ENCODE measurements around the gene DCC.

DNA sequence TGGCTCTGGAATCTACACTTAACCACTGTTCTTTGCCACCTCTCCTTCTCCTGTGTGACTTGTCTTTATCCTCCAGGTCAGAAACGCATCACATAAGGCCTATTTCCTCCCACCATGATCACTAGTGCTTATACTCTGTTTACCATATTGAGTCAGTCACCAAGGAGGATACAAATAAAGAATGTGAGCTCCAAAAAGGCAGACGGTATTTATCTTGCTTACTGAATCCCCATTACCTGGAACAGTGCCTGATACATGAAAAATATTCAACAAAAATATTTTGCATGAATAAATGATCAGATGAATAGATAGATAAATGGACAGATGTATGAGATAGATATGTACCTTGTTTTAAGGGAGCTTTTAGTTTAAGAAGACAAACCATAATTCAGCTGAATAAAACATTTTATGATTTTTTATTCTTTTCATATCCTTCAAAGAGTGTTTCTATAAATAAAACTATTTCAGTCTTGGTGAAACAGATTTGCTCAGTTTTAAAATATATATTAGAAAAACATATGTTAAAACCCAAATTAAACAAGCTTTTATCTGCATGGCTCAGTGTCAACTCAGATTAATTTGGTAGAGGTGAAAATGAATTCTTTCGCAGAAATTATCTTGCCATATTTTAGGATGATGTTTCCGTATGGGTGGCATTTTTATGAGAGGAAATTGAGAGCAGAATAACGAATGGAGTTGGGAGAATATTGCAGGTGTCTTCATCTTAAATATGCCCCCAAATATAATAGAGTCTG is 799.9 kb downstream of the DCC start:
- TF ChIP-seq, protein P1, sequence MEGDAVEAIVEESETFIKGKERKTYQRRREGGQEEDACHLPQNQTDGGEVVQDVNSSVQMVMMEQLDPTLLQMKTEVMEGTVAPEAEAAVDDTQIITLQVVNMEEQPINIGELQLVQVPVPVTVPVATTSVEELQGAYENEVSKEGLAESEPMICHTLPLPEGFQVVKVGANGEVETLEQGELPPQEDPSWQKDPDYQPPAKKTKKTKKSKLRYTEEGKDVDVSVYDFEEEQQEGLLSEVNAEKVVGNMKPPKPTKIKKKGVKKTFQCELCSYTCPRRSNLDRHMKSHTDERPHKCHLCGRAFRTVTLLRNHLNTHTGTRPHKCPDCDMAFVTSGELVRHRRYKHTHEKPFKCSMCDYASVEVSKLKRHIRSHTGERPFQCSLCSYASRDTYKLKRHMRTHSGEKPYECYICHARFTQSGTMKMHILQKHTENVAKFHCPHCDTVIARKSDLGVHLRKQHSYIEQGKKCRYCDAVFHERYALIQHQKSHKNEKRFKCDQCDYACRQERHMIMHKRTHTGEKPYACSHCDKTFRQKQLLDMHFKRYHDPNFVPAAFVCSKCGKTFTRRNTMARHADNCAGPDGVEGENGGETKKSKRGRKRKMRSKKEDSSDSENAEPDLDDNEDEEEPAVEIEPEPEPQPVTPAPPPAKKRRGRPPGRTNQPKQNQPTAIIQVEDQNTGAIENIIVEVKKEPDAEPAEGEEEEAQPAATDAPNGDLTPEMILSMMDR (IDR thresholded peaks at IDR 0.05) = no peak
- TF ChIP-seq SMC3 (IDR thresholded peaks at IDR 0.05; ENCODE audit: low read depth, low read length) = no peak
